ENCODE measurements around the gene DLX5. TPM values are rescaled to one million over a fixed set of nuclear protein-coding genes. Genes with fewer than 3 reads are reported as not detected.

DLX5 gene
- under 0.01 TPM in 1 of 2 replicates, not detected in the other for total RNA-seq

GRCh38 chr7:97024209-97025129 is at the start of gene DLX5:
TSS of gene DLX5 (minus strand) at chr7:97024831. CDS start at chr7:97024623, 208 bp downstream.

GRCh38 chr7:97005183-97006054 is 19.2 kb downstream of the DLX5 start, which contains the start of gene DLX6:
TSS of gene DLX6 (plus strand) at chr7:97005553. CDS start at chr7:97005978, 425 bp downstream.

Other genes with a start within 250 kb of the DLX5 start
- not detected in 2 replicates for gene DLX6, start 19.3 kb downstream of the DLX5 start, total RNA-seq
- gene SDHAF3, start 92.9 kb upstream of the DLX5 start, total RNA-seq, result 3.9 and 10.4 TPM in 2 replicates